Spleen (tissue), 11 donors: ENCODE measurements around the gene SDCBP2. TPM values are rescaled to one million over a fixed set of nuclear protein-coding genes. Genes with fewer than 3 reads are reported as not detected.

ENCODE experiments used
- DNase-seq: peaks from one replicate; pipeline ENCODE4 v3.0.0-alpha.2; 2020
- H3K27ac ChIP-seq, 8 donors: fragments of 200-600 bp; sonication (generic) in 7 of 8; 1 replicate in 4 of 8; 2 replicates in 4 of 8; pipeline versions ENCODE4 v1.5.0 to v1.8.0; 2016 to 2021; ENCODE audit warnings: inconsistent platforms in 4 of 8, mild to moderate bottlenecking in 4 of 8, moderate library complexity in 1 of 8
- H3K27me3 ChIP-seq, 7 donors: fragments of 200-600 bp; sonication (generic) in 6 of 7; replicated peaks in 1 of 7; 1 replicate in 4 of 7; 2 replicates in 3 of 7; pipeline versions ENCODE4 v1.5.0 to v1.8.0; 2016 to 2021; ENCODE audit warnings: inconsistent platforms in 3 of 7, mild to moderate bottlenecking in 1 of 7
- H3K36me3 ChIP-seq, 6 donors: fragments of 200-600 bp; sonication (generic) in 5 of 6; 1 replicate in 4 of 6; 2 replicates in 2 of 6; pipeline versions ENCODE4 v1.5.0 to v1.8.0; 2016 to 2021; ENCODE audit warnings: inconsistent platforms in 2 of 6
- H3K4me1 ChIP-seq, 6 donors: fragments of 200-600 bp; sonication (generic) in 5 of 6; 1 replicate in 3 of 6; 2 replicates in 3 of 6; pipeline versions ENCODE4 v1.5.0 to v1.8.0; 2016 to 2021; ENCODE audit warnings: inconsistent platforms in 3 of 6
- H3K4me3 ChIP-seq, 8 donors: fragments of 200-600 bp; sonication (generic) in 7 of 8; 1 replicate in 4 of 8; 2 replicates in 4 of 8; pipeline versions ENCODE4 v1.5.0 to v1.8.0; 2016 to 2021; ENCODE audit warnings: inconsistent platforms in 4 of 8, mild to moderate bottlenecking in 4 of 8, moderate library complexity in 2 of 8
- H3K9me3 ChIP-seq, 8 donors: fragments of 200-600 bp; sonication (generic) in 7 of 8; 1 replicate in 4 of 8; 2 replicates in 4 of 8; pipeline versions ENCODE4 v1.5.0 to v1.8.0; 2016 to 2021; ENCODE audit warnings: inconsistent platforms in 4 of 8
- CTCF ChIP-seq, 11 experiments: fragments of 200-600 bp in 7 of 11; fragments of 450-650 bp in 4 of 11; sonication (generic) in 4 of 11; IDR thresholded peaks in 8 of 11; conservative IDR thresholded peaks in 3 of 11; 1 replicate in 7 of 11; 2 replicates in 4 of 11; pipeline versions ENCODE4 v1.4.0 to v1.8.0; 2016 to 2021; ENCODE audit warnings: antibody characterized with exemption in 11 of 11, inconsistent platforms in 4 of 11, mild to moderate bottlenecking in 1 of 11
- POLR2A ChIP-seq, 3 donors: fragments of 450-650 bp; IDR thresholded peaks; one replicate each; pipeline ENCODE4 v1.5.1; 2017; ENCODE audit warnings: antibody characterized with exemption in 3 of 3, mild to moderate bottlenecking in 1 of 3
- POLR2AphosphoS5 ChIP-seq, 3 donors: sonication (generic); formaldehyde crosslinking; IDR thresholded peaks; one replicate each; pipeline ENCODE4 v1.5.1; 2017; ENCODE audit warnings: antibody characterized with exemption in 3 of 3
- WGBS, 5 donors: extraction: QIAGEN DNeasy Blood & Tissue Kit in 3 of 5; methylation state at CpG; one replicate each; pipeline versions ENCODE4 v1.1.5 to v1.1.7; 2013 to 2018; 5-methylcytosine and 5-hydroxymethylcytosine counted together
- intact Hi-C: fragments of 100-400 bp; cut with DNase I; formaldehyde crosslinking; loops from one replicate; pipeline ENCODE4 v1.15.0; 2023; ENCODE audit warnings: low total_unique reads
- polyA plus RNA-seq, 3 donors: library from polyadenylated mRNA; stranded (reverse); fragments of 200-250 nt; gene quantifications; one replicate each; pipeline ENCODE4 v1.2.1, GENCODE V29; 2013
- total RNA-seq, 7 donors: library from RNA; depleted of rRNA in 3 of 7; stranded (reverse); fragments of >200 nt in 3 of 7; fragmentation: NEBNext Ultra II Directional in 4 of 7; extraction: Animal tissue kit (Norgen Biotek cat#: 25700) in 4 of 7; gene quantifications; one replicate each; pipeline versions ENCODE4 v1.1.0 to v1.2.1, GENCODE V29; 2016 to 2021
- donor health status: healthy with polysubstance abuse.
- donor health status: DM: no; HTN: no; CAD: no; lungs with moderate emphysema.
- donor health status: DM: no; HTN: no; CAD: no.
- donor health status: Bipolar disorder and iron deficiency.
- donor health status: healthy.
- donor health status: DM: no; HTN: no; CAD: no.
- donor health status: DM: yes; HTN: yes; CAD: no.

The SDCBP2 gene
- total and polyA plus RNA-seq, 10 donors: 2.0 to 7.1 (median 3.3) TPM

GRCh38 chr20:1283522-1284510 is 45.1 kb downstream of the SDCBP2 start:
- Histone ChIP-seq H3K4me1 (no peaks in the 10 kb centered on the region), H3K27me3 (no peaks in the 10 kb centered on the region), H3K36me3 (no peaks in the 10 kb centered on the region), H3K9me3 (no peaks in the 10 kb centered on the region), H3K27ac (no peak overlapping the region), H3K4me3 (no peak overlapping the region)
- TF ChIP-seq POLR2A (IDR thresholded peaks at IDR 0.05): no peak
- TF ChIP-seq CTCF (IDR thresholded peaks at IDR 0.05 in 8 of 11, conservative IDR thresholded peaks at IDR 0.05 in 3 of 11): no peak
- TF ChIP-seq POLR2AphosphoS5 (IDR thresholded peaks at IDR 0.05): no peak
- intact Hi-C loops: no loop called here
- WGBS, 5 donors: 88 to 92% (median 90%) methylated on average over 9 of the region's 9 CpGs
- DNase-seq: no peak

- H3K36me3 ChIP-seq: no peaks in the 10 kb centered on the region
- no peaks in the 10 kb centered on the region for H3K27me3 ChIP-seq
- intact Hi-C loops: no loop called here
- H3K4me3 ChIP-seq: no peak overlapping the region
- no peaks in the 10 kb centered on the region for H3K9me3 ChIP-seq
- no peak for DNase-seq
- no peak overlapping the region for H3K27ac ChIP-seq
- H3K4me1 ChIP-seq: no peaks in the 10 kb centered on the region
- TF ChIP-seq POLR2A (IDR thresholded peaks at IDR 0.05): no peak
- no peak for TF ChIP-seq CTCF (IDR thresholded peaks at IDR 0.05 in 8 of 11, conservative IDR thresholded peaks at IDR 0.05 in 3 of 11)
- TF ChIP-seq POLR2AphosphoS5 (IDR thresholded peaks at IDR 0.05): no peak
- WGBS, 5 donors: 80 to 90% (median 84%) methylated on average over 3 of the region's 3 CpGs
Measured at GRCh38 chr20:1282966-1283365, 46.0 kb downstream of the SDCBP2 start.

DNA sequence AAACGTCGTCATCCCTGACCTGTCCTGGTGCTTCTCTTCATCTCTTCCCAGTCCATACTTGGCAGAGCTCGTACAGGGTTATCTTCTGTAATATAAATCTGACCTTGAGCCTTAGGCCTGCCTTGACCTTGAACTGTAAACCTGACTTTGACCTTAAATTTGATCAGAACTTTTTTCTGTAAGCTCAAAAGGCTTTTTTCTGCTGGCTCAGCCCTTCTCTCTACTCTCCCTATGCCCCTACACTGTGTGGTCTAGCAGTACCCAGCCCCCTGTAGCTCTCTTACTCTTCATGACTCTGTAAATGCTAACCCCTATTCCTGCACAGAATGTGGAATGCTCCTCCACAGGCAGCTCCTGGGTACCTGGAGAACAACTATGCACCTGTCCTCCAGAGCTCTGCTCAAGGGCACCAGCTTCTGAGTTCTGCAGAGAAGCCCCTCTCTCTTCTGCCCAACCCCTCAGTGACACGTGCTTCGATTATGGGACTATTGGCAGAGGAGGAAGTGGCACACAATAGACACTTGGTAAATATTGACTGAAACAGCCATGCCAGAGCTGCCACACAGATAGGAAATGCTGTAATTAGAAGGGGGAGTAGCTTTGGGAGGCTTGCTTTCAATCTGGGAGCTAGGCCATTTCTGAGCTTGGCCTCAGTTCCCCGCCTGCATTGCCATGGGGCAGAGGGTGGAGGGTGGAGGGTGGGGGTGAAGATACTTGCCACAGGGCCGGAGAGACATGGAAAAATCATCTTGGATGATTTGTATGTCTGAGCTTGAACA is 47.5 kb downstream of the SDCBP2 start:
- H3K9me3 ChIP-seq: no peaks in the 10 kb centered on the region
- WGBS, 5 donors: 63 to 86% (median 79%) methylated on average over 7 of the region's 7 CpGs
- DNase-seq: no peak
- H3K27ac ChIP-seq: no peak overlapping the region
- no peaks in the 10 kb centered on the region for H3K27me3 ChIP-seq
- H3K4me1 ChIP-seq: no peaks in the 10 kb centered on the region
- no peaks in the 10 kb centered on the region for H3K36me3 ChIP-seq
- no peak for TF ChIP-seq CTCF (IDR thresholded peaks at IDR 0.05 in 8 of 11, conservative IDR thresholded peaks at IDR 0.05 in 3 of 11)
- H3K4me3 ChIP-seq: no peak overlapping the region
- intact Hi-C loops: no loop called here
